Esophagus muscularis mucosa (tissue), 4 donors: ENCODE results near the gene CARHSP1. TPM values are rescaled to one million over a fixed set of nuclear protein-coding genes. Genes with fewer than 3 reads are reported as not detected.

Source experiments
- DNase-seq: peaks from one replicate; pipeline ENCODE4 v3.0.0-alpha.2; 2017; ENCODE audit errors: extremely low spot score
- H3K27ac ChIP-seq, 4 donors: fragments of 200-600 bp; sonication (generic); replicated peaks in 1 of 4; 1 replicate in 3 of 4; 2 replicates in 1 of 4; pipeline ENCODE4 v1.5.1; 2016 to 2019; ENCODE audit warnings: mild to moderate bottlenecking in 1 of 4
- H3K27me3 ChIP-seq, 4 donors: fragments of 200-600 bp; sonication (generic); one replicate each; pipeline versions ENCODE4 v1.5.1 to v1.6.0; 2016 to 2019
- H3K36me3 ChIP-seq, 4 donors: fragments of 200-600 bp; sonication (generic); one replicate each; pipeline ENCODE4 v1.5.1; 2016 to 2019
- H3K4me1 ChIP-seq, 4 donors: fragments of 200-600 bp; sonication (generic); one replicate each; pipeline ENCODE4 v1.5.1; 2016 to 2019
- H3K4me3 ChIP-seq, 4 donors: fragments of 200-600 bp; sonication (generic); 1 replicate in 2 of 4; 2 replicates in 2 of 4; pipeline ENCODE4 v1.5.1; 2016 to 2019; ENCODE audit warnings: mild to moderate bottlenecking in 4 of 4, moderate library complexity in 1 of 4
- H3K9me3 ChIP-seq, 4 donors: fragments of 200-600 bp; sonication (generic); 1 replicate in 3 of 4; 2 replicates in 1 of 4; pipeline ENCODE4 v1.5.1; 2016 to 2019
- EP300 ChIP-seq: sonication (generic); formaldehyde crosslinking; IDR thresholded peaks from one replicate; pipeline ENCODE4 v1.6.1; 2017; ENCODE audit warnings: antibody characterized with exemption
- POLR2A ChIP-seq: fragments of 450-650 bp; IDR thresholded peaks from one replicate; pipeline ENCODE4 v1.6.1; 2017; ENCODE audit warnings: antibody characterized with exemption, moderate library complexity, mild to moderate bottlenecking, low read depth
- POLR2AphosphoS5 ChIP-seq, 2 donors: sonication (generic); formaldehyde crosslinking; IDR thresholded peaks; one replicate each; pipeline ENCODE4 v1.6.1; 2017; ENCODE audit warnings: antibody characterized with exemption in 2 of 2
- WGBS: methylation state at CpG from one replicate; pipeline ENCODE4 v1.1.5; 2018; 5-methylcytosine and 5-hydroxymethylcytosine counted together
- intact Hi-C: fragments of 100-400 bp; cut with DNase I; formaldehyde crosslinking; loops from one replicate; pipeline ENCODE4 v1.15.1; 2023
- total RNA-seq, 4 donors: library from RNA; depleted of rRNA; stranded (reverse); fragments of >200 nt; gene quantifications; one replicate each; pipeline versions ENCODE4 v1.1.0 to v1.2.1, GENCODE V29; 2016
- TF ChIP-seq, protein P1 (sequence below), 3 experiments: fragments of 200-600 bp in 2 of 3; fragments of 450-650 bp in 1 of 3; sonication (generic) in 2 of 3; IDR thresholded peaks; one replicate each; pipeline ENCODE4 v1.5.1; 2017 to 2019; ENCODE audit warnings: antibody characterized with exemption in 3 of 3, mild to moderate bottlenecking in 2 of 3, moderate library complexity in 1 of 3

The CARHSP1 gene
- total RNA-seq, 4 donors from 2014 or later = 33.2 to 95.8 (median 73.9) TPM

DNA sequence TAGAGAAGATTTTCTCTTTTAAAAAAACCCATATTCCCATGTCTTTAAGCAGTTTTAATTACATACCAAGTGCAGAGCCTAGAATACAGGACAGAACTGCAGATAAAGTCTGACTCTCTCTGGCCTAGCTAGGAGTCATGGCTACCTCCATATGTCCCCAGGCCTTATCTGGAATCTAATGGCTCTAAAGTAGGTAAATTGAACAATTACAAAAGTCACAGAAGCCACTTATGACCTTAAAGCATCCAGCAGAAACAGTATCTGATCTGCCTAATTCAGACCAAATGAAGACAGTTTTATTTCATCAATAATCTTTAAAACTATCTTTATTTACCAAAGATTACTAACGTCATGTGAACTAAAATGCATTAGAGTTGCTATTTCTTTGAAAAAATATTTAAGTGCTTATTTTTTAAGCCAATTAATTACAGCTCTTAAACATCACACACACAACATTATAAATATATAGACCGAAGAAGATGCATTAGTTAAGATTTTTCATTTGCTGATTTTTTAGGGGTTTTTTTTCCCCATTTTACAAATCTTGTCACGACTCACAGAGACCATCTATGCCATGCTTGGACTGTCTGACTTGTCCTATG is 42.4 kb downstream of the CARHSP1 start:
- WGBS = 75% methylated on average over 3 of the region's 3 CpGs
- H3K9me3 ChIP-seq = no peaks in the 10 kb centered on the region
- no peak for DNase-seq
- H3K4me1 ChIP-seq = peaks cover 0 to 11% (median 0%) of the 10 kb centered on the region in 4 donors
- intact Hi-C loops = no loop called here
- TF ChIP-seq, protein P1, sequence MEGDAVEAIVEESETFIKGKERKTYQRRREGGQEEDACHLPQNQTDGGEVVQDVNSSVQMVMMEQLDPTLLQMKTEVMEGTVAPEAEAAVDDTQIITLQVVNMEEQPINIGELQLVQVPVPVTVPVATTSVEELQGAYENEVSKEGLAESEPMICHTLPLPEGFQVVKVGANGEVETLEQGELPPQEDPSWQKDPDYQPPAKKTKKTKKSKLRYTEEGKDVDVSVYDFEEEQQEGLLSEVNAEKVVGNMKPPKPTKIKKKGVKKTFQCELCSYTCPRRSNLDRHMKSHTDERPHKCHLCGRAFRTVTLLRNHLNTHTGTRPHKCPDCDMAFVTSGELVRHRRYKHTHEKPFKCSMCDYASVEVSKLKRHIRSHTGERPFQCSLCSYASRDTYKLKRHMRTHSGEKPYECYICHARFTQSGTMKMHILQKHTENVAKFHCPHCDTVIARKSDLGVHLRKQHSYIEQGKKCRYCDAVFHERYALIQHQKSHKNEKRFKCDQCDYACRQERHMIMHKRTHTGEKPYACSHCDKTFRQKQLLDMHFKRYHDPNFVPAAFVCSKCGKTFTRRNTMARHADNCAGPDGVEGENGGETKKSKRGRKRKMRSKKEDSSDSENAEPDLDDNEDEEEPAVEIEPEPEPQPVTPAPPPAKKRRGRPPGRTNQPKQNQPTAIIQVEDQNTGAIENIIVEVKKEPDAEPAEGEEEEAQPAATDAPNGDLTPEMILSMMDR (IDR thresholded peaks at IDR 0.05) = no peak
- TF ChIP-seq EP300 (no peak), POLR2A (no peak), POLR2AphosphoS5 (IDR thresholded peaks at IDR 0.05) (no peak)
- no peak overlapping the region for H3K27ac ChIP-seq
- peaks cover 9 to 38% (median 28%) of the 10 kb centered on the region in 4 donors for H3K36me3 ChIP-seq
- H3K27me3 ChIP-seq = no peaks in the 10 kb centered on the region
- H3K4me3 ChIP-seq = no peak overlapping the region

DNA sequence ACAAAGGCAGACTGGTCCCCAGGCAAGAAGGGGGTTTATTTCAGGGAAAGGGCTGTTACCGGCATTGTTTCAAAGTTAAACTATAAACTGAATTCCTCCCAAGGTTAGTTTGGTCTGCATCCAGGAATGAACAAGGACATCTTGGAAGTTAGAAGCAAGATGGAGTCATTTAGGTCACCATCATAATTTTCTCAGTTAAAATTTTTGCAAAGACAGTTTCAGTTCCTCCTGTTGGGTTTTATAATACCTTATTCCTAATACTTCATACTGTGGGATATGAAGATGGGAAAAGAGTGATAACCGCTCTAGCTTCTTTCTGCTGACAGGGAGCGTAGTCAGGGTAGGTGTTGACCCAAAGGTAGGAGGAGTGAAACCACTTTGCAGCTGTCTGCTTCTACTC is 46.4 kb downstream of the CARHSP1 start:
- no peak overlapping the region for H3K4me3 ChIP-seq
- TF ChIP-seq, protein P1 (IDR thresholded peaks at IDR 0.05) = no peak
- no peak overlapping the region for H3K27ac ChIP-seq
- no peaks in the 10 kb centered on the region for H3K9me3 ChIP-seq
- DNase-seq = no peak
- no peaks in the 10 kb centered on the region for H3K27me3 ChIP-seq
- H3K36me3 ChIP-seq = peaks cover 8 to 49% (median 37%) of the 10 kb centered on the region in 4 donors
- 84% methylated on average over 3 of the region's 3 CpGs for WGBS
- peaks cover 0 to 11% (median 0%) of the 10 kb centered on the region in 4 donors for H3K4me1 ChIP-seq
- intact Hi-C loops = no loop called here

DNA sequence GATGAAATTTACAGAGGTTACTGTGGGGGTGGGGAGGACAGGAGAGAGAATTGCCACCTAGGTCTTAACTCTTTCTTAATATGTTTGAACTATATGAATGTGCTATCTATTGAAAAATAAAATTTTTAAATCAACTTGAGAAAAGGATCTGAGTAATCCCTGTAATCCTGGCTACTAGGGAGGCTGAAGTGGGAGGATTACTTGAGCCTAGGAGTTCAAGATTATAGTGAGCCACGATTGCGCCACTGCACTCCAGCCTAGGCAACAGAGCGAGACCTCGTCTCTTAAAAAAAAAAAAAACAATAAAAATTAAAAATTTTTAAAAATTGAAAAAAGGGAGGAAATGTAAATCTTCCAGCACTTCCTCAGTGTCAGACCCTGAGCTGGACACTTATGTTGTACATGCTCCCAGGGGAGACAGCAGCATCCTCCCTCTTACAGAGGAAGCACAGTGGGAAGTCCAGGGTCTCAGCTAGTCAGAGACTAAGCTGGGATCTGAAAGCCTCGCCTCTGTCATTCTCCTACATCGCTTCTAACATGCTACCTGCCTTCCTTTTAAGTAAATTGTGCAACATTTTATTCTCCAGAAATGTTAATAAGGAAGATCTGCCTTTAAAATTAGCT is 49.3 kb downstream of the CARHSP1 start:
- H3K27ac ChIP-seq = no peak overlapping the region

DNA sequence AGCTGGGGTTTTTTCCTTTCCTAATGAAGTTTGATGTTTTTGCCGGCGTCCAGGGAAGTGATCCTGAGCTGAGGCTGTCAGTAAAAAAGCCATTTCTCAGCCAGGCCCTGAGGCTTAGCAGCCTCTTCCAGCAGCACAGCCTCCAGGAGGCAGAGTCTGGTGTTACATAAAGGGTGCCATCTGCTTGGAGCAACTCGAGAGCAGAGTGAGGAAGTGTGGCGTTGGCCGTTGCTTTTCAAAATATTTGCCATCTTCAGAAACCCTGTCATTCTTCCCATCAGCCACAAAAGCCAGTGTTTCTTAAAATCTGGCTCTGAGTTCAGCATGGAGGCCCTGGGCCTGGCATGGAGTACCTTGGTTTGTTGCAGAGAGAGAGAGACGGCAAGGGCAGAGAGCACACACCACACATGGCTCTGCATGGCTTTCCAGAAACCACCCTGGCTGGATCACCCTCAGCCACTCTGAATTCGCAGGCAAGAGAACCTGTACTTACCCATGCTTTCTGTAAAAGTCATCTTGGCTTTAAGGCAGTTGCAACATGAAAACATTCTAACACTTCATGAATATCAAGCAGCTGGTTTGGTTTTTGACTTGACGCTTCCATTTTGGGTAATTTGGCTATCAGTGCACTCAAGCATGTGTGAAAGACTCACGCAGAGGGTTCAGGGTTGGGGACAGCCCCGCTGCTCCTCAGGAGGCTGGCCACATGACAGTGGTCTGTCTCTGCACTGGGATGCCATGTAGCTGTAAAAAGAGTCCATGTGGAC is 50.1 kb downstream of the CARHSP1 start:
- no peak overlapping the region for H3K27ac ChIP-seq
- WGBS = 83% methylated on average over 10 of the region's 10 CpGs
- TF ChIP-seq POLR2AphosphoS5 (IDR thresholded peaks at IDR 0.05) (no peak), POLR2A (no peak), EP300 (no peak)
- TF ChIP-seq, protein P1 (IDR thresholded peaks at IDR 0.05) = no peak
- DNase-seq = no peak
- peaks cover 33 to 78% (median 63%) of the 10 kb centered on the region in 4 donors for H3K36me3 ChIP-seq
- H3K9me3 ChIP-seq = no peaks in the 10 kb centered on the region
- no peak overlapping the region for H3K4me3 ChIP-seq
- no peaks in the 10 kb centered on the region for H3K27me3 ChIP-seq
- peaks cover 0 to 11% (median 0%) of the 10 kb centered on the region in 4 donors for H3K4me1 ChIP-seq
- intact Hi-C loops = no loop called here

More for the DNA sequence above, 49.3 kb downstream of the CARHSP1 start:
- TF ChIP-seq POLR2AphosphoS5 (IDR thresholded peaks at IDR 0.05) (no peak), POLR2A (no peak), EP300 (no peak)
- TF ChIP-seq, protein P1 (IDR thresholded peaks at IDR 0.05) = no peak
- peaks cover 0 to 11% (median 0%) of the 10 kb centered on the region in 4 donors for H3K4me1 ChIP-seq
- DNase-seq = no peak
- intact Hi-C loops = no loop called here
- WGBS = 95% methylated on average over 6 of the region's 6 CpGs
- H3K4me3 ChIP-seq = no peak overlapping the region
- H3K36me3 ChIP-seq = peaks cover 24 to 71% (median 58%) of the 10 kb centered on the region in 4 donors
- H3K27me3 ChIP-seq = no peaks in the 10 kb centered on the region
- no peaks in the 10 kb centered on the region for H3K9me3 ChIP-seq
